T-helper 2 cell treated with Interferon-gamma antibody and Interleukin-4, amounts not matched to agents 100 ng/mL and 5 ng/mL, for 36 hours (primary cell): ENCODE measurements around the gene GTF3C5. TPM values are rescaled to one million over a fixed set of nuclear protein-coding genes. Genes with fewer than 3 reads are reported as not detected.
"Not testable (repeated sequence)": the region's sequence is repeated elsewhere in the genome, so short reads cannot be mapped to it uniquely, and the experiment has no call there.

Experiments used
- intact Hi-C: fragments of 100-400 bp; cut with micrococcal nuclease; formaldehyde crosslinking; loops from one replicate; pipeline ENCODE4 v1.15.1; 2023
- total RNA-seq: library from RNA; stranded (reverse); gene quantifications from 2 replicates; pipeline ENCODE4 v1.2.3, GENCODE V29; 2022

Gene GTF3C5
- total RNA-seq, 1 donor from 2014 or later = 79.1 TPM

DNA sequence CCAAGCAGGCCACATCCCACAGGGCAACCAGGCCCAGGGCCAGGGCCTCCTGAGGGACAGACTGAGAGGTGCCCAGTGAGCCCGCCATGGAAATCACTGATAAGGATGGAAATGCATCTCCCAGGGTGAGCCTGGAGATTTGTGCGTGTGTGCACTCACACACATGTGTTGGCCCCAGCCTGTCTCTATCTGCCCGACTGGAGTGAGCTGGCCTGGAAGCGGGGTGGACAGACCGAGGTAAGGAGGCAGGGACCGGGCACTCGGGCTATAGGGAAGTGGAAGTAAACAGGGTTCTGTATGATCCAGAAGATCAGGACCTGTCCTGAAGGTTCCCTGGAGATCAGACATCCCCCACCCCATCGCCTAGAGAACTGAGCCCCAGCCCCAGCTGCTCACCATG lies 34.9 kb upstream of the GTF3C5 start:
- intact Hi-C loops = no loop called here

DNA sequence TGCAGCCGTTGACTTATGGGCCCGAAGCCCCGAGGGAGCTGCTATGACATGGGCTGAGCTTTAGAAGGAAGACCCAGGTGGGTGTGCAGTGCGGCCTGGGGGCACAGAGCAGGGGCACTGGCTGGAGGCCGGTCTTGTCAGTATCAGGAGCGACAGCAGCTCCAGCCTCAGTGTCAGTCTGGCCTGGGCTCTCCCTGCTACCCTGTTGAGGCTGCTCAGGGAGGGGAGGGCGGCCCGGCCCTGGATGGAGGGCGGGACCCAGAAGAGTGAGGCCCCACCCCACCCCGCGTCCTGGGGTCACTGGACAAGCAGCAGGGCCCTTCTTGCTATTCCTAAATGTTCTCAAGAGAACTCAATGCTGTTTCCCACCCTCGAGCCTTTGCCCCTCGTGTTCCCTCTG lies 34.3 kb upstream of the GTF3C5 start:
- intact Hi-C loops = no loop called here

DNA sequence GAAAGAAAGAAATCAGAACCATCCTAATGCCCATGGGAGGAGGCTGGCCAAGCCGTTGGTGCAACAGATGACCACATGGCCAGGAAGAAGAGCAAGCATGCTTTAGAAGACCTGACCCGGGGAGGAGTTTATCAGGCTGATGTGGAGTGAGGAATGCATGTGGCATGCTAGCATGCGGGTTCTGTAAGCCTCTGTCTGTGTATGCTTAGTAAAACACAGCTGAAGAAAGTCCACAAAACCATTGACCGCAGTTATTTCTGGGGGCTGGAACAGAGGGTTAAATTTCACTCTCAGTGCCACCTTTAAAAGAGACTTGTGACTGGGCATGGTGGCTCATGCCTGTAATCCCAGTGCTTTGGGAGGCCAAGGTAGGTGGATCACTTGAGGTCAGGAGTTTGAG lies 33.2 kb upstream of the GTF3C5 start:
- intact Hi-C loops = no loop called here

DNA sequence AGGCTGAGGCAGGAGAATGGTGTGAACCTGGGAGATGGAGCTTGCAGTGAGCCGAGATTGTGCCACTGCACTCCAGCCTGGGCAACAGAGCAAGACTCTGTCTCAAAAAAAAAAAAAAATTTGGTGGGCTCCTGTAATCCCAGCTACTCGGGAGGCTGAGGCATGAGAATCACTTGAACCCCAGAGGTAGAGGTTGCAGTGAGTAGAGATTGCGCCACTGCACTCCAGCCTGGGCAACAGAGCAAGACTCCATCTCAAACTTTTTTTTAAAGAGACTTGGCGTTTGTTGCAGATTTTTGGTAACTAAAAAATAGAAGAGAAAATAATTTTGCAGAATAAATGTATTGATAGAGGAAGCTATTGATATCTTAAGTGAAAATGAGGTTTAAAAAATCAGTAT lies 32.6 kb upstream of the GTF3C5 start:
- intact Hi-C loops = not testable (repeated sequence)

DNA sequence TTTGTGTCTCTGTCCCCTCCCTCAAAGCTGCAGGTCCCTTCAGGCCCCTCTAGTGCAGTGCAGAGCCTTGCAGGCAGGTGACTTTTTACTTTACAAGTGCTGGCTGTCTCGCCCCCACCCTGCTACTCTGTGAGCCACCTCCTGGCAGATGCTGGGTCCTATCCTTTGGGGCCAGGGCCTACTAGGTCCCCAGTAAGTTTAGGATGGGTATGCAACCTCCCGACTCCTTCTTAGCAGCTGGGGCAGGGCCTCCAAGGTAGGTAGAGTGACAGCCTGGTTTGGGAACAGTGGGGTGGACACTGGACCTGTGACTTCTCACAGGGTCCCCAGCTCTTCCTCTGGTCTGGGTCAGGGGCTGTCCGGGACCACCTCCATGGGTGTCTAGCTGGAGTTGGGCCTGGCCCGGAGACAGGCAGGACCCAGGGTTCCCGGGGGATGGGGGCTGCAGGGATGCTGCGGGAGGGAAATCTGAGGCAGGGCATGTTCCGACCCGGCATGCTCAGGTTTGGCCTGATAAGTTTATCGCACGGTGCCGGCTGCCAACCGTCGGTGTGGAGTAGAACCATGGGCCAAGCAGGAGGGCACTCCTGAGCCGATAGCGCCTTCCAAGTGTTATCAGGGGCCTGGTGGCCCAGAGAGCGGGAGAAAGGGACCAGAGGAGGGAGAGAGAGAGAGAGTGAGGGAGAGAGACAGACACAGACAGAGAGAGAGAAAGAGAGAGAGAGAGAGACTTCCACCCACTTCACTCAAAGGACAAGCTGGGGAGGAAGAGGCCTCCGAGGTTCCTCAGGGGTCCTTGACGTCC lies 31.8 kb upstream of the GTF3C5 start:
- intact Hi-C loops = no loop called here

DNA sequence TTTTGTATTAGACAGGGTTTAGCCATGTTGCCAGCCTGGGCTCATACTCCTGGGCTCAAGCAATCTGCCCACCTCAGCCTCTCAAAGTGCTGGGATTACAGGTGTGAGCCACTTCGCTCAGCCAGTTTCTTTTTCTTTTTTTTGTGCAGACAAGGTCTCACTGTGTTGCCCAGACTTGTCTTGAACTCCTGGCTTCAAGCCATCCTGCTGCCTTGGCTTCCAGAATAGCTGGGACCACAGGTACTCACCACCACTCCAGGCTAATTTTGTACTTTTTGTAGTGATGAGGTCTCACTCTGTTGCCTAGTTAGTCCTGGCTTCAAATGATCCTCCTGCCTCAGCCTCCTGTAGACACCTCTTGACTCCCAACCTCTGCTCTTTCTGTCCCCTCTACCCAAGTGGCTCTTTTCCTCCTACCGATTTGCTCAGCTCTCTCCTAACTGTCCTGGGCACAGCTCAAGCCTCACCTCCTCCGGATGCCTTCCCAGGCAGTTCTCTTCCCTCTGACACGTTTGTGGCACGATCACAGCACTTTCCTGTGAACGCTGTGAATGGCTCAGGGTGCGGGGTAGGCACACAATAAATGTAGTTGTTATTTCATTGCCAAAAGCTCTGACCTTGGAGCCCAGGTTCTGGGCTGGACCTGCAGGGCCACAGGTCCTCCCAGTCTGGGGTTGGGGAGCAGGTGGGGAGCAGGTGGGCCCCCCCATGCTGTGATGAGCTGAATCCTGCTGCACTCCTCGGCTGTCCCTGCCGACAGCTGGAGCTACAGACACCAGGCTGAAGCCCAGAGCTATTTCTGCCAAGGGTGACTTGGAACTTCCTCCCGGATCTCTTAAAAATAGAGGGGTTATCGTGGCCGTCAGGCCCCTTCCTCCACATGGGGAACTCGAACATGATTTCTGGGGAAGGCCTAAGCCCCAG lies 28.4 kb upstream of the GTF3C5 start:
- intact Hi-C loops = no loop called here

DNA sequence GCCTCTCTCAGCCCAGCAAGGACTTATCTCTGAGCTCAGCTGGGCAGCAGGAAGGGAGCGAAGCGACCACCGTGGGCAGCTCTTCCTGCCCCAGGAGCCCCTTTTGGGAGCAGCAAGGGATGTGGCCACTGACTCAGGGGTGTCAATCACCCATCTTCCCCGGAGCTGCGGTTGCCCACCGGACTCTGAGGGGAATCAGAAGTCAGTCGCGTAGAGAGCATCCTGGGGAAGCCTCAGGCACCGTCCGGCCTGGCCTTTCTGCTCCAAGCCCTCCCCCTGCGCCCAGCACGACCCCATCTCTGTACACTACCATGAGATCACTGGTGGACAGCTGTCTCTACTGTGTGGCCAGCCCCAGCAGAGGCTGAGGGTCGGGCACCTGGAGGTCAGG lies 27.7 kb upstream of the GTF3C5 start:
- intact Hi-C loops = no loop called here

DNA sequence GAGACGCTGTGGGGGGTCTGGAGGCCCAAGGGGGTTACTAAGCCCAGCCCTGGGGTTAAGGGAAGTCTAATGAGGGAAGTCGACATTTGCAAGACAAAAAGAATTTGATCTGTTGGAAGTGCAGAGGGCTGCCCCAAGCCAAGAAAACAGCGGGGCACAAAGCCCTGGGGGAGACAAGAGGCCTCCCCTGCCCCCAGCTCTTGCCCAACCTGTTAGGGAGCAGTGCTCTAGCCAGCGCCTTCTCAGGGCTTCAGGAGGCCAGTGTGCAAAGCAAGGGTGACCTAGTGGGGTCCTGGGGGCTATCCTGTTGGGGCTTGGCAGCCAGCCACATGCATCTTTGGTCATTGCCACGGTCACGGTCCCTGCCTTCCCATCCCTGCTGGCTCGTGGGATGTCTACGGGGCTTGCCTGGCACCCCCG lies 27.1 kb upstream of the GTF3C5 start:
- intact Hi-C loops = no loop called here

DNA sequence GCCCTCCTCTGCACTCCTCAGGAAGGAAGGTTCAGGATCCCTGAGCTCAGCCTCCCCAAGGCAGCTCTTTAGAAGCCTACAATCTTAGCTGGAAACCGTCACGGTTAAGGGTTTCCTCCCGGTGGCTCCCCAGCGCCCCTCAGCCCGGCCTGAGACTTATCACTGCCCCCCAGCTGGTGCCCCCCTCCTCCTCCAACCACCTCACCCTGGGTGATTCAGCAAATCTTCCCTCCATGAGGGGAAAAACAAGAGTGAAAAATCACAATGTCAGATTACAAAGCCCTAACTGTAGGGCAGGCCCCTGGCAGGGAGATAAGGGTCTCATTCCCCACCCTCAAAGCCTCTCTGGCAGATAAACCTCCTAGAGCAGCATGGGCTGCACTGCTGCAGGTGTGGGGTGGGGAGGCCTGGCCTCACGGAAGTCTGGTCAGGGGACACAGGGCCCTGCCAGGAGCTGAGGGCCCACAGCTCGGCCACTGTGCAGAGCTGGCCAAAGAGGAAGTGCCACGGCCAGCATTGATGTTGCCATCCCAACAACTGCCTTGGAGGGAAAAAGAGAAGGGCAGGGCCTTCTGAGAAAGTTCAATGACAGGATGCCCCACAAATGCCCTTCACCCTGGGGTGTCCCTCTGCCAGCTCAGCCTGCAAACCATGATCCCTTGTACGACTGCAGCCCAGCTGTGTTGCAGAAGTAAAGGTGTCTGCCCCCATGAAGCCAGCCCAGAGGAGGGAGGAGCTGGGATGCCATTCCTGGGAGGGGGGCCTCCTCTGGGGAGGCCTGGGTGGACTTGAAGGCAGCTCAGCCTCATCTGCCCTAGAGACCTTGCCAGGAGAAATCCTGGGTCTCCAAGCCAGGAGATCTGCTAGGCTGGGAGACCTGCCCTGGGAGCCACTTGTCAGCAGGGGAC lies 26.5 kb upstream of the GTF3C5 start:
- intact Hi-C loops = no loop called here

DNA sequence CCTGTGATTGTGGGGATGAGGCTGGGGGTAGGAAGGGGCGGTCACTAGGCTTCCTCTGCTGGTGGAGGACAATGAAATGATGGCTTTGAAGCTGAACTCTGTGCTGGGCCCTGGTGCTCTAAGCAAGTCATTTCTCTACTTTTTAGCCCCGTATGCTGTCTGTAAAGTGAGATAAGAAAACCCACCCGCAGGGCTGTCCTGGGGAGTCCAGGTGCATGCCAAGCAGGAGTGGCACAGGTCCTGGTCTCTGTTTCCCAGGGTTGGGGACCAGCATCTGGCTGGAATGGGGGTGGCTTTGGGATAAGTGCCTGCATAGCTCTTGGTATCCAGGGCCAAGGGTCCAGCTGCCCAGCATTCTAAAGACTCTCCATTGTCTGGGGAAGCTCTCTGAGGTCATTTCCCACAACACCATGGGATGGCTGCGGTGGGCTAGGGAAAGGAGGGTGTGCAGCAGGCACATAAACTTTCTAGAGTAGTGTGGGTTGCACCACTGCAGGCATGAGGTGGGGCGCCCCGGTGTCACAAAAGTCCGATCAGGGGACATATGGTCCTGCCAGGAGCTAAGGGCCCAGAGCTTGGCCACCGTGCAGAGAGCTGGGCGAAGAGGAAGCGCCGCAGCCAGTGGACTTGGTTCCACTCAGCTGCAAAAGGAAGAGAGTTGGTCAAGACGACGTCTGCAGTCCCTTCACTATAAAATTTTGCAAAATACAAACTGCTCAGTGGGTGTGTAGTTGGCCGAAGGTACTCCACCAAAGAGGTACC lies 25.6 kb upstream of the GTF3C5 start:
- intact Hi-C loops = no loop called here

DNA sequence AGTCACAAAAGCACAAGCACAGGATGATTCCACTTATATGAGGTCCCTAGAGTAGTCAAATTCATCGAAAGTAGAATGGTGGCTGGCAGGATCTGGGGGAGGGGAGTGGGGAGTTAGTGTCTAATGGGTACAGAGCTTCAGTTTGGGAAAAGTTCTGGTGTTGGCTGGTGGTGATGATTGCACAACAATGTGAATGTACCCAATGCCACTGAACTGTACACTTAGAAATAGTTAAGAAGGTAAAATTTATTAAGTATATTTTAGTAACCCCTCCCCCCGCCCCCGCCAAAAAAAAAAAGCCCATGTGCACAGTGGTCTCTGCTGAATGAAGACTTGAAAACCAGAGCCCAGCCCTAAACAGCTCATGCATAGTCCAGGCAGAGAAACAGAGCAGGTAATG lies 24.8 kb upstream of the GTF3C5 start:
- intact Hi-C loops = no loop called here

DNA sequence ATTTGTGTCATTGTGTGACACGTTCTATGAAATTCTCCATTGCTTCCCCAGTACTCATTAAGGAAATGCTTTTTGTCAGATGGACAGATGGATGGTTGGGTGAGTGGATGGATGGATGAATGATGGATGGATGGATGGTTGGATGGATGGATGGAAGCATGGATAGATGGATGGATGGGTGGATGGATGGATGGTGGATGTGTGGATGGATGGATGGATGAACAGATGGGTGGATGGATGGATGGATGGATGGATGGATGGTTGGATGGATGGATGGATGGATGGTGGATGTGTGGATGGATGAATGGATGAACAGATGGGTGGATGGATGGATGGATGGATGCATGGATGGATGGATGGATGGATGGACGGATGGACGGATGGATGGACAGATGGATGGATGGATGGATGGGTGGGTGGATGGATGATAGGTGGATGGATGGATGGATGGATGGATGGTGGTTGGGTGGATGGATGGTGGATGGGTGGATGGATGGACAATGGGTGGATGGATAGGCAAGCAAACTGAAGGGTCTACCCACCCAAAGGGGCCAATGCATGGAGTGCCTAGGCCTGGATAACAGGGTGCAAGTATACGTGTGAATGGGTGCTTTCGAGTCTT lies 24.0 kb upstream of the GTF3C5 start:
- intact Hi-C loops = no loop called here

DNA sequence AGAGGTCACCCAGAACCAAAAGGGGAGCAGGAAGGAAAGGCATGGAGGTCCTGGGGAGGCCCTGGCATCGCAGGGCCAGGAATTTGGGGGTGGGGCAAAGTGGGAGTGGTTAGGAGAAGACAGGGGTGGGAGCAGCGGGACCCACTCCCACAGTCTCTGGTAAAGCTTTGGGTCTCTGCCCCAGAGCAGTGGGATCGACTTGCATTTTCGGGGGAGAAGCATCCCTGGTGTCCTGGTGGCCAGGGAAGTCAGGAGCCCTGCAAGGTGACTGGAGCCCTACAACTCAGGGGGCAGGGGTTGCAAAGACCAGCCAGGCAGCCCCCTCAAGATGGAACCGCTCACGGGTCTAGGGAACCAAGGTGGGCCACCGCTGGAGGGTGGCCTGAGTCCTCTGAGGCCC lies 22.4 kb upstream of the GTF3C5 start:
- intact Hi-C loops = no loop called here

DNA sequence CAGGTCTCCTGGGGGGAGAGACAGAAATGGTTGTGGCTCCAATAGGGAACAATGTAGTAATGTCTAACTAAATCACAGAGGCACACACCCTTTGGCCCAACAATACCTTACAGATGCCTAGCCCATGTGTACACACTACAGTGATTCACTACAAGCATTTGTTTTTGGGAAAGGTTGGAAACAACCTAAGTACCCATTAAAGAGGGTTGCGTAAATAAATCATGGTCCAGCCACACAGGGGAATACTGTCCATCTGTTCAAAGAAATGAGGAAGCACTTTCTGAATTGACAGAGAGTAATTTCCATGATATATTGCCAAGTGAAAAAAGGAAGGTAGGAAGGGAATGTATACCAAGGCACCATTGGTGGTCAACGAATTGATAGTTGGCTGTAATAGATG lies 22.0 kb upstream of the GTF3C5 start:
- intact Hi-C loops = no loop called here

DNA sequence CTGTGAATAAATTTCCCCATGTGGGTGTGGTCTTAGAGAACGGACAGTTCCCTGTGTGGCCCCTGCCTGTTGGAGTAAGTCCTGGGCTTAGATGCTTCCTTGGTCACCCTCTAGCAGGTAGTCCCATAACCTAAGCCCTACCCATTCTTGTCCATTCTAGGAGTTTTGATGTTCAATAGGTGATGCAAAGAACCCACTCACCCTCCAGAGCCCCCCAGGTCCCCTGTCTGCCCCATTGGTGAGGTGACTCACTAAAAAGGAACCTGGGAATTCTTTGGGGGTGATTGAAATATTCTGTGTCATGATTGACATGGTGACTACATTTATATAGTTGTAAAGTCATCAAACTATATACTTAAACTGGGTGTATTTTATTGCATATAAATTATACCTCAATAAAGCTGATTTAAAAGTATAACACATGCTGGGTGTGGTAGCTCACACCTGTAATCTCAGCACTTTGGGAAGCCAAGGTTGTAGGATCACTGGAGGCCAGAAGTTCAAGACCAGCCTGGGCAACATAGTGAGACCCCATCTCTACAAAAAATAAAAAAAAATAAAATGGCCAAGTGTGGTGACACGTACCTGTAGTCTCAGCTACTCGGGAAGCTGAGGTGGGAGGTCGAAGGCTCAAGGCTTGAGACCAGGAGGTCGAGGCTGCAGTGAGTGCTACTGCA lies 20.8 kb upstream of the GTF3C5 start:
- intact Hi-C loops = no loop called here

DNA sequence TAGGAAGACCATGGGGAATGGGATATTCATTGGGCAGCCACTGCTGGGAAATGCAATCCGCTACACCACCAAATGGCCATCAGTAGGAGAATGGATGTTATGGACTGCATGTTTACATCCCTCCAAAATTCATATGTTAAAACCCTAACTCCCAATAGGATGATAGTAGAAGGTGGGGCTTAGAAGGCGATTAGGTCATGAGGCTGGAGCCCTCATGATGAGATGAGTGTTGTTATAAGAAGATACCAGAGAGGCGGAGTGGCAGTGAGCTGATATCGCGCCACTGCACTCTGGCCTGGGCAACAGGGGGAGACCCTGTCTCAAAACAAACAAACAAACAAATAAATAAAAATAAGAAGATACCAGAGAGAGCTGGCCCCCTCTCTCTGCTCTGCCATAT lies 16.1 kb upstream of the GTF3C5 start:
- intact Hi-C loops = no loop called here

DNA sequence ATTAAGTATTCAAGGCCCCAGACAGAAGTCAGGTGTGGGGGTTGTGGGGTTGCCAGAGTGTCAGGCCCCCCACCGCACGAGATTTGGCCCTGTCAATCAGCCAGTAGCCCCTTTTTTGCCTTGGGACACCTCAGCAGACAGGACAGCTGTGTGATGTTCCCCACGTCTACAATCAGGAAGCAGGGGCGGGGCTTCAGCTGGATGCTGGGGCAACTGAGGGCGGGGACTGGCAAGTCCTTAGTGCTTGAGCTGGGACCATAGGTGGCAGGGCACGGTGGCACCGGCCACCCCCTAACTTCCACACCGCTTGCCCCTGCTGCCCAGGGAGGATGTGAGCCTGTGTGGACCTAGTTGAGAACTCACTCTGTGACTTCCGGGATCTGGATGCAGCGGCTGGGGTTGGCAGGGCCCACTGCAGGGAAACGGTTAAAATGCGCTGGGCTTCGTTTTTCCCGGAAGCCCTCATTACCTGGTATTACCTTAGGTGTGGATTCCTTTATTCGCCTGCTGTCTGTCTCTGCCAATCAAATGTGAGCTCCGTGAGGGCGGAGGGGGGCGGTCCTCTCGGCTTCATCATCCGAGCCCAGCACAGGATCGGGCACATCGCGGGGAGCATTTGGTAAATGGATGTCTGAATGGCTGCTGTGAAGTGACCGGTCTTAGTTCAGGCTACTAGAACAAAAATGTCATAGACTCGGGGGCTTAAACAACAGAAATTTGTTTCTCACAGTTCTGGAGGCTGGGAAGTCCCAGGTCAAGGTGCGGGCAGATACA lies 7.5 kb upstream of the GTF3C5 start:
- intact Hi-C loops = no loop called here

DNA sequence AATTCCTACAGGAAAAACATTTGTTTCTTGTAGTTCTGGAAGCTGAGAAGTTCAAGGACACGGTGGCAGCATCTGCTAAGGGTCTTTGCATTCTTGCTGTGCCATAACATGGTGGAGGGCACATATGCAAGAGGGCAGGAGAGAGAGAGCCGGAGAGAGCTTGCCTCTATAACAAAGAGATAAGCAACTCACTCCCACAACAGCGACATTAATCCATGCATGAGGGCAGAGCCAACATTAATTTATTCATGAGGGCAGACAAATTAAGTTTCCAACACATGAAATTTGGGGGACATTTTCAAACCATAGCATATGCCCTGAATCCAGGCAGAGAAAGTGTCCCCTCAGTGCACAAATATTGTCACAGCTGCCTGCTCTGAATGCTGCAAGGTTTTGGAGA lies 4.4 kb upstream of the GTF3C5 start:
- intact Hi-C loops = no loop called here

DNA sequence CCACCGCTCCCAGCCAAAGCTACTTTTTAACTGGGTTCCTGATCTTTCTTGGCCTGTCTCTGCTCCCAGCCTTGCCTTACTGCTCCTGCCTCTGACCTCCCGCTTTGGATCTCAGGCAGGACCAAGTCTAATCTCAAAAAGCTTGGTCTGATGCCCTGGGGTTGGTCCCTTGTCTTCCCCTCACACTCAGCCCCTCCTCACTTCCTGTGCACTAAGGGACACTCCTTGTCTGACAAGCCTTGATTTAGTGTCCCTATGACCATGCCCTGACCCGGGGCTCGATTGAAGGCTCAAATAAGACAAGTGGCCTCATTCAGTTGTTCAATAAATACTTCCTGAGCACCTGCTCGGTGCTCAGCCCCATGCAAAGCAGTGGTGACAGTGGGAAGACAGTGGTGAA lies 3.7 kb upstream of the GTF3C5 start:
- intact Hi-C loops = no loop called here
